Coronary artery (tissue), 2 donors: ENCODE data around the gene ARL4A.

Experiments used
- DNase-seq: peaks from one replicate; pipeline ENCODE4 v3.0.0-alpha.2; 2017; ENCODE audit warnings: low spot score
- H3K27ac ChIP-seq, 2 donors: fragments of 200-600 bp; sonication (generic); one replicate each; pipeline ENCODE4 v1.5.1; 2016 to 2019
- H3K4me3 ChIP-seq: fragments of 200-600 bp; sonication (generic); 2 replicates; pipeline ENCODE4 v1.5.1; 2016; ENCODE audit warnings: mild to moderate bottlenecking, moderate library complexity
- CTCF ChIP-seq: fragments of 200-600 bp; sonication (generic); IDR thresholded peaks from one replicate; pipeline ENCODE4 v1.5.1; 2019; ENCODE audit warnings: antibody characterized with exemption

Gene ARL4A

GRCh38 chr7:12692479-12693259 is 5.2 kb downstream of the ARL4A start:
- TF ChIP-seq CTCF, result no peak
- H3K27ac ChIP-seq, result no peak overlapping the region
- DNase-seq, result no peak
- H3K4me3 ChIP-seq, result no peak overlapping the region

GRCh38 chr7:12694817-12695216 is 7.4 kb downstream of the ARL4A start:
- no peak overlapping the region for H3K27ac ChIP-seq
- no peak for DNase-seq
- TF ChIP-seq CTCF, result no peak
- H3K4me3 ChIP-seq, result no peak overlapping the region

GRCh38 chr7:12695965-12696364 is 8.5 kb downstream of the ARL4A start:
- no peak for DNase-seq
- TF ChIP-seq CTCF, result no peak
- Histone ChIP-seq H3K27ac (no peak overlapping the region), H3K4me3 (no peak overlapping the region)

- TF ChIP-seq CTCF, result no peak
- no peak for DNase-seq
- H3K4me3 ChIP-seq, result no peak overlapping the region
- H3K27ac ChIP-seq, result no peak overlapping the region
These were observed 11.9 kb downstream of the ARL4A start for GRCh38 chr7:12699299-12699698.

- no peak for TF ChIP-seq CTCF
- Histone ChIP-seq H3K27ac (no peak overlapping the region), H3K4me3 (no peak overlapping the region)
- no peak for DNase-seq
These were observed 14.0 kb downstream of the ARL4A start for GRCh38 chr7:12701433-12701832.

- DNase-seq, result no peak
- no peak overlapping the region for H3K27ac ChIP-seq
- H3K4me3 ChIP-seq, result no peak overlapping the region
- TF ChIP-seq CTCF, result no peak
These were observed 16.4 kb downstream of the ARL4A start for GRCh38 chr7:12703881-12704280.

- H3K27ac ChIP-seq, result no peak overlapping the region
- TF ChIP-seq CTCF, result no peak
- no peak for DNase-seq
These were observed 18.4 kb downstream of the ARL4A start for GRCh38 chr7:12705878-12706277.

More at GRCh38 chr7:12705878-12706277, 18.4 kb downstream of the ARL4A start:
- H3K4me3 ChIP-seq, result no peak overlapping the region
